GM12872 (cell line): ENCODE results near the gene TCF7.
A peak's percentile ranks its signal among the peaks of the same experiment; 100 is the strongest.

Source experiments
- CTCF ChIP-seq: IDR thresholded peaks from 3 replicates; pipeline ENCODE4 v1.5.1; 2011; ENCODE audit warnings: low read depth, mild to moderate bottlenecking, low read length, moderate library complexity; ENCODE audit not compliant: insufficient read depth

Gene TCF7

DNA sequence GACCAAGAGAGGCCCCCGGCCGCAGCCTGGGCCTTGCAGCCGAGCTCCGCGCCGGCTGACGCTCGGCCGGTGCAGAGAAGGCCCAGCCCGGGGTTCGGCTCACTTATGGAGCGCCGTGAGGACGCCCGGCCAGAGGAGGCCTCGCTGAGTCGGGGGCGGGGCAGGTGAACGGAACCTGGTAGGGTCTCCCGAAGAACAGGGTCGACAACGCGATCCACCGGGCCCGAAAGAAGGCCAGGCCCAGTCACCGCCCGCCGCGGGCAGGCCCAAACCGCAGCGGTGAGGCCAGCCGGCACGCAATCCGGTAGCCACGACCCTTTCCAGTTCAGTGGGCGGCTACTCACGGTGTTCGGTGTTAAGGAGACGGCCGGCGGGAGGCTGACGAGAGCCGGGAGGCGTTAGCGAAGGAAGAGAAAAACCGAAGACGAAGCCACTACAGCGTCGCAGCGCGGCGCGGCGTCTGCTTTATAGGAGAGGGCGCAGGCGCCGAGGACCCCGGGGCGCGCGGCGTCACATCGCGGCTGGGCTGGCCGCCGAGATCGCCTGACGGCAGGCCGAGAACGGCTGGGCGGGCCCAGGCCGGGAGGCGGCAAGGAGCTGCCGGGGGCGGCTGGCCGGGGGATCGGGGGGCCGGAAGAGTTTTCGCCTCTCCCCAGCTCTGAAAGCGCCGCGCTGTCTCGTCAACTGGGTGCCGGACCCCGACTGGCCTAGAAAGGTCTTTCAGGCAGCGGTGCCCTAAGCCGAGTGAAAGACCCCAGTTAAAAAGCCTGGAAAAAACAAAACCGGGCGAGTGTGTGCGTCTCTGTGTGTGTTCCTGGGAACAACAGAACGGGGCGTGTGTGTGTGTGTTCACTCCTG is 62.3 kb downstream of the TCF7 start, which contains the start of gene SKP1:
Gene SKP1, minus strand, starts transcription at position 440 of the 858 bp plus-strand sequence. CDS start 2,928 bp downstream, outside the sequence.
- TF ChIP-seq CTCF: no peak

DNA sequence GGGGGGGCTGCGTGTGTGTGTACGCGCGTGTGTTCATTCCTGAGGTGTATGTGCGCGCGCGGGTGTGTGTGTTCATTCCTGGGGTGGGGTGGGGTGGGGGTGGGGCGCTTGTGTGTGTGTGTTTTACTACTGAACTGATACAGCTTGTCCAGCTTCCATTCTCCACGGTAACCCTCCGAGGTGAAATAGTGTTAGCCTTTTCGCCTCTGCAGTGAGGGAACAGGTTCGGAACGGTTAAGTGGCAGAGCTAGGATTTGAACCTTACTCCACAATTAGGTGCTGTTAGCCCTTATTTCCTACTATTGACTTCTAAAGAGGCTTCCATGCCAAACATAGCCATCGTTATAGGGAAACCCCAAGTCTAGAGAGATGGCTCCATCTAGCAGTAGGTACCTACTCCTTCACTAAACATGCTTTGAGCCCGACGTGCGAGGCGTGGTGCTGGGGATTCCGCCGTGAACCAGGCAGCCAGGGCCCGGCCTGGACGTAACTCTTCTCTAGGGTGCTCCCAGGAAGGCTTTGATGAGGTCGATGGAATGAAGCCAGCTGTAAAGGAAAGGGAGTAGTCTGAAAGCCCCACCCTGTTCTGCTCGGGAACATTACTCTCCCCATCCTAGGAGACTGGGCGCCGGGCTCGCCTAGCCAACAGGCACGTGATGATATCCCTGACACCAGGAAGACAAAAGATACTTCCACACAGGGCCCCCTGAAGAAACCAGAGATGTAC is 63.1 kb downstream of the TCF7 start:
- TF ChIP-seq CTCF: no peak

DNA sequence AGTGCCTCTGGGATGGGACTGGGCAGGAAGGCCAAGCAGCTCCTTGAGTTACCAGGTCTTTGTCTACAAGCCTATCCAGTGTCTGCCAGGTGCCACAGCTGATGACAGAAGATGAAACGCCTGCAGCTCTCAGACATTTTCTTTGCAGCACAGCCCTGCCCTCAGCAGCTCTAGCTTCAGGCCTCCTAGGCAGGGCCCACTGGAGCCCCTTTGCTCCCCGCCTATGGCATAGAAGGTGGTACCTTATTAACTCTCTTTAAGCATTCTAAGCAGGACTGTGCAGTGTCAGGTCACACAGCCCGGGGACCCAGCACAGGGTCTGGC is 63.6 kb downstream of the TCF7 start:
- no peak for TF ChIP-seq CTCF

DNA sequence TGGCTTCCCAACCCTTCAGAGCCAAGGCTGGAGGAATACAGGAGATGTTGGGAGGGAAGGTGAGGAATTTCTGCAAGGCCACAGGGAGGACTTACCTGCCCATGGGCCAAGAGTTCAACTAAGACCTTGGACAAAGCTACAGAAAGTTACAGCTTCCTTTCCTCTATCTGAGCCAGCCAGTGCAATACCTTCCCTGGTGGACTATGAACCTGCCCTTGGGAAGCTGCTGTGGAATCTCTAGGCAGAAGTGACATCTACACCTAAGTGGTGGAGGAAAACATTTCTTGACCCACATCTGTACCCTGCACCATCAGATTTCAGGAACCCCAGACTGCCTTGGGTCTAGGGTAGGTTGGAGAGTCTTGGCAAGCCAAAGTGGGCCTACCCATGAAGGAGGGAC is 69.0 kb downstream of the TCF7 start:
- no peak for TF ChIP-seq CTCF

DNA sequence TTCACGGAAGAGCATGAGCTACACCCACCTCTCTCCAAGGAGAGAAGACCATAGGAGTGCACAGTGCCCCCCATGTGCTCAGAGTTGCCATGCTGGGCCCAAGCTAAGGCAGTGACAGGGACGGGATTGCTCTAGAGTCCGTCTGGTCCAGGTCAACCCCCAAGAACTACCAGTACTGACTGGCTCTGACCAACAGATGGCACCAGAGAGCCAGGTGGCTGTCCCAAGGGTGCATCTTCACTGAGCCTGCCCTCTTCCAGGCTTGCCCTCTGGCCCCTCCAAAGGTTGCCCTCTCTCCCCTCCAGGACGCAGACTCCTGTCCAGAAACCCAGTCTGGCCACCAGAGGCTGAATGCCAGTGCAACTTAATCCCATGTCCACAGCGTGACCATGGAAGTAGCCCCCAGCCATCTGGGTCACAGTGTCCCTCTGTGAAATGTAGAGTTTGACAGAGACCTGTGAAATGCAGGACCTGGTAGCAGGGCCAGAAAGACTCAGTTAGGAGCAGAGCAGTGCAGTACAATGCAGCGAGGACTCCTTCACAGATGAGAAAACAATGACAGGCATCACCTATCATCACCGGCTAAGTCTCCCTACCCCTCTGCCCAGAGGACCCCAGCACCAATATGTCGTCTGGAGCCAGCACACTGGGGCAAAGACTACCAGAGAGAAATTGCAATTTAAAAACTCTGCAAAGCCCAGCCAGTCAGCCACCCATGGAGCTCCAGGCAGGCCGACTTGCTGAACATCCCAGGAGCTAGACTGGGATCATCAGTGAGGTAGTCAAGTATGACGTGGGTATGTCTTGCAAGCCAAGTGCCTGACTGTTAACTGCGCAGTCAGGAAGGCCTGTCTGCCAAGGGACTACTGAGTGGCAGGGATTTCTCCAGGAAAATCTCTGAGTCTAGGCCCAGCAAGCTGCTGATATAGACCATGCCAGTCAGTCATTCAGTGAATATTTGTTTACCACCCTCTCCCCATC is 70.0 kb downstream of the TCF7 start:
- TF ChIP-seq CTCF: peak; percentile 99

DNA sequence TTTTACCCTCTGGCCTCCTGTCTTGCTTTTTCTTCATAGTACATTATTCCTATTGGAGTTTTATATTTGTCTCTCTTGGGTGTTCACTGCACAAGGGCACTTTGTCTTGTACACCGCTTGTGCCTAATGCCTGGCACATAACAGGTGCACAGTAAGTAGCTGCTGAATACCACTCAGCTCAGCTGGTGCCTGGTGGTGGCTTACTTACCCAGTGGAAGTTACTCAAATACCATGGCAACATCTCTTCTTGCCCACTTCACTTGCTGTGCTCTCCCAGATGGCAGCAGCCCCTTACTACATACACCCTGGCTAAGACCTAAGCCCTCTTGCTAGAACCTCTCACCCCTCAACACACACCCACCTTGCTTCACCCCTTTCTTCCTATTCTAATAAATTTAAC is 73.6 kb downstream of the TCF7 start:
- no peak for TF ChIP-seq CTCF

GRCh38 chr5:134189031-134189430 is 74.5 kb downstream of the TCF7 start:
- no peak for TF ChIP-seq CTCF
